PFSK-1 (cell line): ENCODE measurements around the gene KCNQ2.

Experiments
- FOXP2 ChIP-seq: optimal IDR thresholded peaks from 2 replicates; pipeline ENCODE3; 2011; ENCODE audit warnings: borderline replicate concordance, control low read depth, inconsistent platforms; ENCODE audit not compliant: insufficient read depth; ENCODE audit errors: extremely low read length, extremely low read depth
- POLR2AphosphoS5 ChIP-seq: IDR thresholded peaks from 2 replicates; pipeline ENCODE4 v1.6.1; 2012; ENCODE audit warnings: low read depth, mild to moderate bottlenecking, control low read depth, low read length, moderate library complexity
- SIN3A ChIP-seq: IDR thresholded peaks from 2 replicates; pipeline ENCODE4 v1.6.1; 2012; ENCODE audit warnings: mild to moderate bottlenecking, low read length, moderate library complexity, borderline replicate concordance; ENCODE audit not compliant: insufficient read depth
- TAF1 ChIP-seq: IDR thresholded peaks from 2 replicates; pipeline ENCODE4 v1.6.1; 2012; ENCODE audit warnings: low read length, control low read depth, borderline replicate concordance; ENCODE audit not compliant: insufficient read depth
- TF ChIP-seq, protein P1 (sequence below), 2 experiments: IDR thresholded peaks; 2 replicates each; pipeline versions ENCODE4 v1.6.1 to v1.8.0; 2011 to 2012; ENCODE audit warnings: low read depth in 2 of 2, low read length in 2 of 2, control low read depth in 1 of 2, inconsistent platforms in 1 of 2, mild to moderate bottlenecking in 1 of 2, moderate library complexity in 1 of 2; ENCODE audit not compliant: insufficient read depth in 1 of 2

DNA sequence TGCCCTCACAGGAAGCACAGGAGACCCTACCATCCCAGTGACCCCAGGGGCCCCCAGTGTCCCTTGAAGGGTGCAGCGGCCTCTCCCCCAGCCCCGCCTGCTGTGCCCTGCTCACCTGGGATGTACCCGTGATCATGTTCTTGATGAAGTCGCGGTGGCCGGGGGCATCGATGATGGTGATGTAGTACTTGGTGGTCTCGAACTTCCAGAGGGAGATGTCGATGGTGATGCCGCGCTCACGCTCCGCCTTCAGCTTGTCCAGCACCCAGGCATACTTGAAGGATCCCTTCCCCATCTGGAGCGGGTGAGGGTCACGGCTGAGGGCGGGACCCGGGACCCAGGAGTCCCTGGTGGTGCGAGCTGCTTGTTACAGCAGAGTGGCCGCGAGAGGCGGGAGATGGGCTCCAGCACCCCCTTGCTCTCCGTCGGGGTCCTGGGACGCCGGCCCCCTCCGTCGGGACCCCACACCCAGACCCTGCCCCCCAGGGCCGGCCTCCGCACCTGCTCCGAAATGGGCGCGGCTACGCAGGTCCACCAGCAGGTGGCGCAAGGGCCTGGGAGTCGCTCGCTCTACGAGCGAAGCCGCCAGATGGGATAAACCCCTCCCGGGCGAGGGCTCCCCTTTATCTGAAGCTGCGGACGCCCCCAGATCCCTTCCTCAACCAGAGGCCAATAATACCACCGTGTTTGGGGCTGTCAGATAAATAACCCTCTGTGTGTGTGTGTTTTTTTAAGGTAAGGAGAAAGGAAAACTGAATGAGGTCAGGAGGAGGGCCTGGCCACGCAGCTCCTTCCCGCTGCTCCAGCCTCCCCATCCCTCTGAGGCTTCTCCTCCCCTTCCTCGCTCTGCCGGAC lies 23.5 kb upstream of the KCNQ2 start:
- TF ChIP-seq TAF1 (no peak), POLR2AphosphoS5 (no peak), SIN3A (no peak), FOXP2 (no peak)
- TF ChIP-seq, protein P1, sequence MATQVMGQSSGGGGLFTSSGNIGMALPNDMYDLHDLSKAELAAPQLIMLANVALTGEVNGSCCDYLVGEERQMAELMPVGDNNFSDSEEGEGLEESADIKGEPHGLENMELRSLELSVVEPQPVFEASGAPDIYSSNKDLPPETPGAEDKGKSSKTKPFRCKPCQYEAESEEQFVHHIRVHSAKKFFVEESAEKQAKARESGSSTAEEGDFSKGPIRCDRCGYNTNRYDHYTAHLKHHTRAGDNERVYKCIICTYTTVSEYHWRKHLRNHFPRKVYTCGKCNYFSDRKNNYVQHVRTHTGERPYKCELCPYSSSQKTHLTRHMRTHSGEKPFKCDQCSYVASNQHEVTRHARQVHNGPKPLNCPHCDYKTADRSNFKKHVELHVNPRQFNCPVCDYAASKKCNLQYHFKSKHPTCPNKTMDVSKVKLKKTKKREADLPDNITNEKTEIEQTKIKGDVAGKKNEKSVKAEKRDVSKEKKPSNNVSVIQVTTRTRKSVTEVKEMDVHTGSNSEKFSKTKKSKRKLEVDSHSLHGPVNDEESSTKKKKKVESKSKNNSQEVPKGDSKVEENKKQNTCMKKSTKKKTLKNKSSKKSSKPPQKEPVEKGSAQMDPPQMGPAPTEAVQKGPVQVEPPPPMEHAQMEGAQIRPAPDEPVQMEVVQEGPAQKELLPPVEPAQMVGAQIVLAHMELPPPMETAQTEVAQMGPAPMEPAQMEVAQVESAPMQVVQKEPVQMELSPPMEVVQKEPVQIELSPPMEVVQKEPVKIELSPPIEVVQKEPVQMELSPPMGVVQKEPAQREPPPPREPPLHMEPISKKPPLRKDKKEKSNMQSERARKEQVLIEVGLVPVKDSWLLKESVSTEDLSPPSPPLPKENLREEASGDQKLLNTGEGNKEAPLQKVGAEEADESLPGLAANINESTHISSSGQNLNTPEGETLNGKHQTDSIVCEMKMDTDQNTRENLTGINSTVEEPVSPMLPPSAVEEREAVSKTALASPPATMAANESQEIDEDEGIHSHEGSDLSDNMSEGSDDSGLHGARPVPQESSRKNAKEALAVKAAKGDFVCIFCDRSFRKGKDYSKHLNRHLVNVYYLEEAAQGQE (IDR thresholded peaks at IDR 0.05; ENCODE audit: insufficient read depth in 1 of 2, low read depth in 2 of 2, low read length in 2 of 2): no peak
